Measurements from ENCODE around the gene ISM1. TPM values are rescaled to one million over a fixed set of nuclear protein-coding genes. Genes with fewer than 3 reads are reported as not detected.

Gene ISM1
- total RNA-seq, 6 donors from 2014 or later, result 2.2 to 7.4 (median 2.3) TPM; not detected in 1

GRCh38 chr20:13238001-13238653 is 17.1 kb downstream of the ISM1 start:
- ATAC-seq (ENCODE audit: low FRiP score in 2 of 2), result no peak
- no peak overlapping the region for H3K27ac ChIP-seq
- no peaks in the 10 kb centered on the region for H3K4me1 ChIP-seq
- WGBS, 2 donors, result 79 to 83% methylated on average over 2 of the region's 2 CpGs
- H3K36me3 ChIP-seq, result no peaks in the 10 kb centered on the region
- TF ChIP-seq EP300 (IDR thresholded peaks at IDR 0.05), result no peak
- no peak for TF ChIP-seq CTCF (IDR thresholded peaks at IDR 0.05)
- no peak for TF ChIP-seq POLR2A (IDR thresholded peaks at IDR 0.05)
- no peak for TF ChIP-seq POLR2AphosphoS5 (IDR thresholded peaks at IDR 0.05)
- H3K9me3 ChIP-seq, result no peaks in the 10 kb centered on the region
- DNase-seq, result no peak
- H3K4me3 ChIP-seq, result no peak overlapping the region
- no peaks in the 10 kb centered on the region for H3K27me3 ChIP-seq

DNA sequence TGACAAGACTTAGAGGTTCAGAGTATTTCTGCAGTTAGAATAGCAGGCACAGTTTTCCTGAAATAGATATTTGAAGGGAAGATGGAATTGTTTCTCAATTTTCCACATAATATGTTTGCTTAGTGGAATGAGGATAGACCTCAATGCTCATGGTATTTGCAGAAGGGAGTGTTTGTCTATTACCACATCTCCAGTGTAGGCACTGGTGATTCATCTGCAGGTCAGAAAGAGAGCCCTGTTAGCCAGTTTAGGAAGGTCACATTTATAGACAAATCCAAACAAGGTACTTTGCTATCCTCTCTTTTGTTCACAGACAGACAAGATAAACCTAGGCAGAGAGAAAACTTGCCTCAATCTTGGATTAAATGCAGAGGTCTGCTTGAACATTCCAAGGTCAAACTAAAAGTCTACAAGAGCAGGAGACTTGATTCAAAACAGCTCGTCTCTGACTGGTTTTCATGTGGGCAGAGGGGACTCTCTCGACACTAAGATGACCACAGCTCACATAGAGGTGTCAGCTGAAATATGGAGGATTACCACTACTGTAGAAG is 22.8 kb downstream of the ISM1 start:
- no peak overlapping the region for H3K4me3 ChIP-seq
- 86 to 92% methylated on average over 2 of the region's 2 CpGs for WGBS, 2 donors
- DNase-seq (no peak), ATAC-seq (ENCODE audit: low FRiP score in 2 of 2) (no peak)
- no peaks in the 10 kb centered on the region for H3K27me3 ChIP-seq
- H3K27ac ChIP-seq, result no peak overlapping the region
- no peaks in the 10 kb centered on the region for H3K4me1 ChIP-seq
- no peaks in the 10 kb centered on the region for H3K9me3 ChIP-seq
- no peaks in the 10 kb centered on the region for H3K36me3 ChIP-seq
- TF ChIP-seq POLR2AphosphoS5 (IDR thresholded peaks at IDR 0.05) (no peak), EP300 (IDR thresholded peaks at IDR 0.05) (no peak), POLR2A (IDR thresholded peaks at IDR 0.05) (no peak), CTCF (IDR thresholded peaks at IDR 0.05) (no peak)

GRCh38 chr20:13245250-13245723 is 24.2 kb downstream of the ISM1 start:
- Histone ChIP-seq H3K4me3 (no peak overlapping the region), H3K27ac (no peak overlapping the region), H3K4me1 (no peaks in the 10 kb centered on the region), H3K36me3 (no peaks in the 10 kb centered on the region), H3K27me3 (no peaks in the 10 kb centered on the region), H3K9me3 (no peaks in the 10 kb centered on the region)
- no peak for TF ChIP-seq POLR2AphosphoS5 (IDR thresholded peaks at IDR 0.05)
- TF ChIP-seq CTCF (IDR thresholded peaks at IDR 0.05), result no peak
- no peak for TF ChIP-seq POLR2A (IDR thresholded peaks at IDR 0.05)
- no peak for TF ChIP-seq EP300 (IDR thresholded peaks at IDR 0.05)
- no peak for DNase-seq
- 72 to 79% methylated on average over 2 of the region's 2 CpGs for WGBS, 2 donors
- ATAC-seq (ENCODE audit: low FRiP score in 2 of 2), result no peak

DNA sequence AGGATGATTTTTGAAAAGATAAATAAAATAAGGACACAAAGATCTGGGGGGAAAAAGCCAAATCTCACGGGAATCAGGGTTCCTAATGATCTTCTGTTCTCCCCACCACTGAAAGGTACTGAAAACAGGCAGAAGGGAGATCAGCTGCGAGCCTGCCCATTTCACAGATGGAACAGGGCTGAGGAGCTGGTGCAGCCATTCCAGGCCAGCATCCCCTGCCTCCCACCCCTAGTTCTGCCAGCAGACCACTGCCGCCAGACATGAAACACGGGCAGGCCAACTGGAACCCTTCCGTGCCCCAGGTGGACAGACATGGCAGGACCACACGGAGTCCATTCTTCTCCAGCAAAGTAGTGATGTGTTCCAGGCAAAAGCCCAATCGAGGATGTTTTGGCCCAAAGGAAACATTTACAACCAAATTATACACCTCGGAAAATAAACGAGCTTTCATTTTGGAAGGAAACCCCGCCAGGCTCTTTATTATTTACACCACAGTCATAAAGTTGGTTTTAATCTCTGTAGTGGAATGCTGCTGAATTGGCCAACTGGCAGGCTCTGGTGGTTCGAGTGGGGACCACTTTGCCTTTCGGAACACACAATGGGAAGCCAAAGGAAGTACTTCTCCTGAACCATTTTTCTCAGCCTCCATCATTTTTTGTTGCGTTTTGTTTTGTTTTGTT is 28.2 kb downstream of the ISM1 start:
- H3K36me3 ChIP-seq, result no peaks in the 10 kb centered on the region
- no peaks in the 10 kb centered on the region for H3K9me3 ChIP-seq
- no peak overlapping the region for H3K4me3 ChIP-seq
- no peak overlapping the region for H3K27ac ChIP-seq
- ATAC-seq (ENCODE audit: low FRiP score in 2 of 2), result peak in 1 of 2 donors; percentile 31
- 58 to 71% methylated on average over 12 to 13 of the region's 13 CpGs for WGBS, 2 donors
- H3K4me1 ChIP-seq, result no peaks in the 10 kb centered on the region
- DNase-seq, result no peak
- TF ChIP-seq POLR2A (IDR thresholded peaks at IDR 0.05), result no peak
- no peak for TF ChIP-seq EP300 (IDR thresholded peaks at IDR 0.05)
- TF ChIP-seq POLR2AphosphoS5 (IDR thresholded peaks at IDR 0.05), result no peak
- TF ChIP-seq CTCF (IDR thresholded peaks at IDR 0.05), result no peak
- H3K27me3 ChIP-seq, result no peaks in the 10 kb centered on the region

Measured in upper lobe of left lung (tissue), 6 donors.